Measurements from ENCODE around the gene CDK19. TPM values are rescaled to one million over a fixed set of nuclear protein-coding genes. Genes with fewer than 3 reads are reported as not detected.
"Not testable (repeated sequence)": the region's sequence is repeated elsewhere in the genome, so short reads cannot be mapped to it uniquely, and the experiment has no call there.

CDK19 gene
- polyA plus RNA-seq, 1 donor from 2014 or later, result 40.7 TPM

GRCh38 chr6:110849781-110850180 is 34.5 kb upstream of the CDK19 start:
- Histone ChIP-seq H3K4me2 (ENCODE audit: low read length) (no peak overlapping the region), H3K27me3 (ENCODE audit: insufficient read depth, low read depth, low read length) (no peaks in the 10 kb centered on the region), H2AFZ (ENCODE audit: low read depth, low read length) (no peak overlapping the region), H3K27ac (ENCODE audit: low read length) (no peak overlapping the region), H3K79me2 (replicated peaks; ENCODE audit: insufficient read depth, low read length) (no peaks in the 10 kb centered on the region), H3K9me2 (ENCODE audit: insufficient read depth, low read length) (no peaks in the 10 kb centered on the region), H3K36me3 (ENCODE audit: insufficient read depth, low read length) (no peaks in the 10 kb centered on the region), H3K4me3 (ENCODE audit: low read length) (no peak overlapping the region), H4K20me1 (ENCODE audit: insufficient read depth) (no peaks in the 10 kb centered on the region), H3F3A (ENCODE audit: insufficient read depth, low read length, poor library complexity, severe bottlenecking) (no peaks in the 10 kb centered on the region), H3K9ac (ENCODE audit: low read length) (no peak overlapping the region), H3K9me3 (ENCODE audit: low read length) (no peaks in the 10 kb centered on the region)
- TF ChIP-seq POLR2AphosphoS5 (IDR thresholded peaks at IDR 0.05) (no peak), REST (IDR thresholded peaks at IDR 0.05; ENCODE audit: borderline replicate concordance) (no peak), MXI1 (conservative IDR thresholded peaks at IDR 0.05; ENCODE audit: poor library complexity, severe bottlenecking) (no peak), SMC3 (conservative IDR thresholded peaks at IDR 0.05; ENCODE audit: poor library complexity) (no peak), EZH2 (IDR thresholded peaks at IDR 0.05; ENCODE audit: borderline replicate concordance, insufficient read depth, low read length, poor library complexity, severe bottlenecking) (no peak)

- Histone ChIP-seq H2AFZ (ENCODE audit: low read depth, low read length) (no peak overlapping the region), H3F3A (ENCODE audit: insufficient read depth, low read length, poor library complexity, severe bottlenecking) (no peaks in the 10 kb centered on the region), H3K36me3 (ENCODE audit: insufficient read depth, low read length) (no peaks in the 10 kb centered on the region), H3K4me2 (ENCODE audit: low read length) (no peak overlapping the region), H3K79me2 (replicated peaks; ENCODE audit: insufficient read depth, low read length) (no peaks in the 10 kb centered on the region), H3K27me3 (ENCODE audit: insufficient read depth, low read depth, low read length) (no peaks in the 10 kb centered on the region), H3K9ac (ENCODE audit: low read length) (no peak overlapping the region), H3K9me3 (ENCODE audit: low read length) (no peaks in the 10 kb centered on the region), H4K20me1 (ENCODE audit: insufficient read depth) (no peaks in the 10 kb centered on the region), H3K9me2 (ENCODE audit: insufficient read depth, low read length) (no peaks in the 10 kb centered on the region), H3K27ac (ENCODE audit: low read length) (no peak overlapping the region), H3K4me3 (ENCODE audit: low read length) (no peak overlapping the region)
- TF ChIP-seq REST (IDR thresholded peaks at IDR 0.05; ENCODE audit: borderline replicate concordance) (no peak), CTCF (IDR thresholded peaks at IDR 0.05; ENCODE audit: poor library complexity, severe bottlenecking) (no peak), POLR2AphosphoS5 (IDR thresholded peaks at IDR 0.05) (no peak), RAD21 (conservative IDR thresholded peaks at IDR 0.05) (no peak), EZH2 (IDR thresholded peaks at IDR 0.05; ENCODE audit: borderline replicate concordance, insufficient read depth, low read length, poor library complexity, severe bottlenecking) (no peak), EP300 (conservative IDR thresholded peaks at IDR 0.05; ENCODE audit: poor library complexity, severe bottlenecking) (no peak), MXI1 (conservative IDR thresholded peaks at IDR 0.05; ENCODE audit: poor library complexity, severe bottlenecking) (no peak), SMC3 (conservative IDR thresholded peaks at IDR 0.05; ENCODE audit: poor library complexity) (no peak), TAF1 (IDR thresholded peaks at IDR 0.05; ENCODE audit: low read depth) (no peak)
Observed at GRCh38 chr6:110841266-110841665, 26.0 kb upstream of the CDK19 start.

- H2AFZ ChIP-seq (ENCODE audit: low read depth, low read length); H3K9me3 ChIP-seq (ENCODE audit: low read length); H3F3A ChIP-seq (ENCODE audit: insufficient read depth, low read length, poor library complexity, severe bottlenecking); H3K4me3 ChIP-seq (ENCODE audit: low read length); H3K9me2 ChIP-seq (ENCODE audit: insufficient read depth, low read length); H3K27me3 ChIP-seq (ENCODE audit: insufficient read depth, low read depth, low read length); H3K4me2 ChIP-seq (ENCODE audit: low read length); H3K79me2 ChIP-seq (replicated peaks; ENCODE audit: insufficient read depth, low read length); H3K9ac ChIP-seq (ENCODE audit: low read length); H4K20me1 ChIP-seq (ENCODE audit: insufficient read depth); H3K36me3 ChIP-seq (ENCODE audit: insufficient read depth, low read length); H3K27ac ChIP-seq (ENCODE audit: low read length): not testable (repeated sequence)
Observed at GRCh38 chr6:110835751-110836150, 20.5 kb upstream of the CDK19 start.

All from neural cell (in vitro differentiated cells).